SK-N-SH treated with all-trans-retinoic acid at 6 μM for 48 hours (cell line): ENCODE results near the gene MYO5B.

Experiments
- ATAC-seq: fragments of 200-7000 bp; cut with Tn5 transposase; 3 replicates; pipeline ENCODE4 v1.9.1; 2020; ENCODE audit warnings: mild to moderate bottlenecking, moderate library complexity
- ARNTL ChIP-seq: fragments of 450-650 bp; formaldehyde crosslinking; IDR thresholded peaks from 2 replicates; pipeline ENCODE4 v1.5.0; 2020; ENCODE audit warnings: low read depth, mild to moderate bottlenecking, moderate library complexity, borderline replicate concordance
- BACH2 ChIP-seq: fragments of 250-450 bp; sonication (Bioruptor Pico); IDR thresholded peaks from 2 replicates; pipeline ENCODE4 v1.9.0; 2021; ENCODE audit warnings: mild to moderate bottlenecking, borderline replicate concordance
- CREB5 ChIP-seq: fragments of 250-450 bp; sonication (Bioruptor Pico); IDR thresholded peaks from 2 replicates; pipeline ENCODE4 v1.5.1; 2020; ENCODE audit warnings: low read depth, mild to moderate bottlenecking, moderate library complexity
- CSDC2 ChIP-seq: fragments of 250-450 bp; sonication (Bioruptor Pico); IDR thresholded peaks from 2 replicates; pipeline ENCODE4 v1.5.0; 2020; ENCODE audit warnings: mild to moderate bottlenecking, moderate library complexity
- CSRNP3 ChIP-seq: fragments of 250-450 bp; sonication (Bioruptor Pico); IDR thresholded peaks from 2 replicates; pipeline ENCODE4 v1.5.1; 2021; ENCODE audit warnings: mild to moderate bottlenecking, moderate library complexity
- ESRRG ChIP-seq: fragments of 250-450 bp; sonication (Bioruptor Pico); IDR thresholded peaks from 2 replicates; pipeline ENCODE4 v1.6.1; 2021; ENCODE audit warnings: mild to moderate bottlenecking
- ISL1 ChIP-seq: fragments of 250-450 bp; sonication (Bioruptor Pico); IDR thresholded peaks from 2 replicates; pipeline ENCODE4 v2.1.2; 2022; ENCODE audit warnings: mild to moderate bottlenecking, moderate library complexity
- PATZ1 ChIP-seq: fragments of 250-450 bp; sonication (Bioruptor Pico); IDR thresholded peaks from 2 replicates; pipeline ENCODE4 v1.8.0; 2020; ENCODE audit warnings: mild to moderate bottlenecking, moderate library complexity, borderline replicate concordance
- POU6F1 ChIP-seq: fragments of 250-450 bp; sonication (Bioruptor Pico); IDR thresholded peaks from 2 replicates; pipeline ENCODE4 v1.8.0; 2021; ENCODE audit warnings: low read depth, mild to moderate bottlenecking, moderate library complexity, borderline replicate concordance
- PPARA ChIP-seq: fragments of 250-450 bp; sonication (Bioruptor Pico); IDR thresholded peaks from 2 replicates; pipeline ENCODE4 v1.5.0; 2020; ENCODE audit warnings: mild to moderate bottlenecking, borderline replicate concordance
- RARB ChIP-seq: fragments of 250-450 bp; sonication (Bioruptor Pico); IDR thresholded peaks from 2 replicates; pipeline ENCODE4 v1.8.0; 2021; ENCODE audit warnings: mild to moderate bottlenecking, moderate library complexity
- SNAI2 ChIP-seq: fragments of 250-450 bp; sonication (Bioruptor Pico); IDR thresholded peaks from 2 replicates; pipeline ENCODE4 v1.5.0; 2020; ENCODE audit warnings: mild to moderate bottlenecking, moderate library complexity
- TCF4 ChIP-seq: fragments of 250-450 bp; sonication (Bioruptor Pico); IDR thresholded peaks from 2 replicates; pipeline ENCODE4 v1.8.0; 2021; ENCODE audit warnings: mild to moderate bottlenecking, moderate library complexity, borderline replicate concordance
- TOX ChIP-seq: fragments of 250-450 bp; sonication (Bioruptor Pico); IDR thresholded peaks from 2 replicates; pipeline ENCODE4 v1.8.0; 2021; ENCODE audit warnings: mild to moderate bottlenecking, moderate library complexity, borderline replicate concordance
- TSHZ2 ChIP-seq: fragments of 250-450 bp; sonication (Bioruptor Pico); IDR thresholded peaks from 2 replicates; pipeline ENCODE4 v1.5.0; 2020; ENCODE audit warnings: mild to moderate bottlenecking, moderate library complexity
- ZFP3 ChIP-seq: fragments of 250-450 bp; sonication (Bioruptor Pico); IDR thresholded peaks from 2 replicates; pipeline ENCODE4 v1.5.0; 2020; ENCODE audit warnings: mild to moderate bottlenecking, moderate library complexity
- ZFP30 ChIP-seq: fragments of 450-650 bp; formaldehyde crosslinking; IDR thresholded peaks from 2 replicates; pipeline ENCODE4 v1.5.0; 2022; ENCODE audit warnings: mild to moderate bottlenecking, moderate library complexity
- ZNF565 ChIP-seq: fragments of 450-650 bp; formaldehyde crosslinking; conservative IDR thresholded peaks from 2 replicates; pipeline ENCODE4 v1.5.0; 2020; ENCODE audit warnings: low read depth, mild to moderate bottlenecking, moderate library complexity
- ZNF8 ChIP-seq: fragments of 450-650 bp; formaldehyde crosslinking; IDR thresholded peaks from 2 replicates; pipeline ENCODE4 v1.5.0; 2020; ENCODE audit warnings: mild to moderate bottlenecking, moderate library complexity

The MYO5B gene

GRCh38 chr18:50030146-50030545 lies 164.8 kb downstream of the MYO5B start (continued):
- TF ChIP-seq TSHZ2 (CRISPR knock-in tag): no peak
- TF ChIP-seq ZFP30 (CRISPR knock-in tag): no peak
- TF ChIP-seq ZNF8 (CRISPR knock-in tag): no peak
- no peak for TF ChIP-seq ARNTL (CRISPR knock-in tag)
- TF ChIP-seq TOX: no peak
- TF ChIP-seq RARB (CRISPR knock-in tag): no peak
- no peak for TF ChIP-seq ZNF565 (CRISPR knock-in tag)
- no peak for TF ChIP-seq TCF4 (CRISPR knock-in tag)
- TF ChIP-seq CSRNP3 (CRISPR knock-in tag): no peak
- TF ChIP-seq BACH2: no peak

GRCh38 chr18:50027996-50028395 lies 167.0 kb downstream of the MYO5B start:
- TF ChIP-seq CSRNP3 (CRISPR knock-in tag) (no peak), TCF4 (CRISPR knock-in tag) (no peak), ZNF565 (CRISPR knock-in tag) (no peak)
- no peak for ATAC-seq

GRCh38 chr18:50024466-50024865 lies 170.5 kb downstream of the MYO5B start:
- TF ChIP-seq BACH2: no peak
- no peak for TF ChIP-seq TOX
- no peak for TF ChIP-seq CSRNP3 (CRISPR knock-in tag)
- no peak for TF ChIP-seq PPARA
- no peak for TF ChIP-seq ZFP3 (CRISPR knock-in tag)
- ATAC-seq: no peak

GRCh38 chr18:50022985-50023384 lies 172.0 kb downstream of the MYO5B start:
- no peak for ATAC-seq
- TF ChIP-seq PPARA: no peak
- no peak for TF ChIP-seq PATZ1 (CRISPR knock-in tag)
- no peak for TF ChIP-seq TCF4 (CRISPR knock-in tag)
- no peak for TF ChIP-seq ZFP30 (CRISPR knock-in tag)
- TF ChIP-seq ESRRG (CRISPR knock-in tag): no peak
- TF ChIP-seq ISL1 (CRISPR knock-in tag): no peak
- no peak for TF ChIP-seq ZNF565 (CRISPR knock-in tag)
- no peak for TF ChIP-seq SNAI2 (CRISPR knock-in tag)
- no peak for TF ChIP-seq CREB5
- TF ChIP-seq CSDC2 (CRISPR knock-in tag): no peak
- TF ChIP-seq ZFP3 (CRISPR knock-in tag): no peak
- TF ChIP-seq POU6F1 (CRISPR knock-in tag): no peak
- no peak for TF ChIP-seq TSHZ2 (CRISPR knock-in tag)
- no peak for TF ChIP-seq ARNTL (CRISPR knock-in tag)
